GM18867 (cell line): ENCODE measurements around the gene GON4L.
"Not testable (repeated sequence)": the region's sequence is repeated elsewhere in the genome, so short reads cannot be mapped to it uniquely, and the experiment has no call there.

Source experiments
- ATAC-seq: cut with Tn5 transposase; IDR thresholded peaks from one replicate; pipeline ENCODE4 v1.9.1; 2021; ENCODE audit warnings: mild to moderate bottlenecking, moderate library complexity; ENCODE audit not compliant: unreplicated experiment

The GON4L gene

GRCh38 chr1:155827450-155827849, 29.6 kb downstream of the GON4L start:
- ATAC-seq: no peak

- no peak for ATAC-seq
These were observed 40.7 kb downstream of the GON4L start for GRCh38 chr1:155816351-155816750.

GRCh38 chr1:155813672-155814071, 43.3 kb downstream of the GON4L start:
- ATAC-seq: no peak

- ATAC-seq: no peak
These were observed 44.1 kb downstream of the GON4L start for GRCh38 chr1:155812878-155813277.

GRCh38 chr1:155809088-155809487, 47.9 kb downstream of the GON4L start:
- no peak for ATAC-seq

GRCh38 chr1:155801149-155801548, 55.9 kb downstream of the GON4L start:
- ATAC-seq: no peak

- not testable (repeated sequence) for ATAC-seq
These were observed 61.4 kb downstream of the GON4L start for GRCh38 chr1:155795618-155796017.

- ATAC-seq: no peak
These were observed 62.3 kb downstream of the GON4L start for GRCh38 chr1:155794605-155795245.

GRCh38 chr1:155793213-155793612, 63.8 kb downstream of the GON4L start:
- ATAC-seq: no peak

GRCh38 chr1:155777582-155777981, 79.4 kb downstream of the GON4L start:
- no peak for ATAC-seq

- no peak for ATAC-seq
These were observed 80.6 kb downstream of the GON4L start for GRCh38 chr1:155776414-155776813.

GRCh38 chr1:155773221-155773620, 83.8 kb downstream of the GON4L start:
- ATAC-seq: no peak

GRCh38 chr1:155769257-155769656, 87.8 kb downstream of the GON4L start:
- no peak for ATAC-seq

- not testable (repeated sequence) for ATAC-seq
These were observed 89.5 kb downstream of the GON4L start for GRCh38 chr1:155767399-155767989.

GRCh38 chr1:155763989-155764388, 93.0 kb downstream of the GON4L start:
- not testable (repeated sequence) for ATAC-seq

GRCh38 chr1:155763090-155763815, 93.8 kb downstream of the GON4L start:
- not testable (repeated sequence) for ATAC-seq

GRCh38 chr1:155761736-155762405, 95.1 kb downstream of the GON4L start:
- ATAC-seq: no peak

GRCh38 chr1:155760751-155761475, 96.1 kb downstream of the GON4L start:
- no peak for ATAC-seq

GRCh38 chr1:155759966-155760630, 96.9 kb downstream of the GON4L start:
- no peak for ATAC-seq

- ATAC-seq: not testable (repeated sequence)
These were observed 98.0 kb downstream of the GON4L start for GRCh38 chr1:155759017-155759416.
